HG02973 (cell line): ENCODE results near the gene BMP8B.
"Not testable (repeated sequence)": the region's sequence is repeated elsewhere in the genome, so short reads cannot be mapped to it uniquely, and the experiment has no call there.

Experiments
- ATAC-seq: cut with Tn5 transposase; IDR thresholded peaks from one replicate; pipeline ENCODE4 v1.9.1; 2021; ENCODE audit warnings: moderate library complexity; ENCODE audit not compliant: unreplicated experiment

The BMP8B gene

GRCh38 chr1:39788758-39789570 lies at the start of gene BMP8B:
BMP8B (minus strand) TSS chr1:39788865; CDS start chr1:39788485, 380 bp downstream.
- peak; percentile 35 for ATAC-seq

GRCh38 chr1:39836595-39837110 lies 48.0 kb upstream of the BMP8B start:
- ATAC-seq = no peak

GRCh38 chr1:39835935-39836594 lies 47.4 kb upstream of the BMP8B start:
- no peak for ATAC-seq

GRCh38 chr1:39835110-39835509 lies 46.4 kb upstream of the BMP8B start:
- no peak for ATAC-seq

GRCh38 chr1:39833621-39834385 lies 45.1 kb upstream of the BMP8B start:
- no peak for ATAC-seq

- no peak for ATAC-seq
Observed at GRCh38 chr1:39833121-39833520, 44.5 kb upstream of the BMP8B start.

GRCh38 chr1:39832294-39832693 lies 43.6 kb upstream of the BMP8B start:
- no peak for ATAC-seq

GRCh38 chr1:39829791-39830533 lies 41.3 kb upstream of the BMP8B start:
- ATAC-seq = no peak

- ATAC-seq = no peak
Observed at GRCh38 chr1:39828734-39829133, 40.1 kb upstream of the BMP8B start.

GRCh38 chr1:39828255-39828654 lies 39.6 kb upstream of the BMP8B start:
- ATAC-seq = not testable (repeated sequence)

- ATAC-seq = no peak
Observed at GRCh38 chr1:39827201-39827600, 38.5 kb upstream of the BMP8B start.

GRCh38 chr1:39826583-39826982 lies 37.9 kb upstream of the BMP8B start:
- ATAC-seq = no peak

GRCh38 chr1:39825432-39825941 lies 36.8 kb upstream of the BMP8B start:
- no peak for ATAC-seq

GRCh38 chr1:39823450-39823849 lies 34.8 kb upstream of the BMP8B start:
- not testable (repeated sequence) for ATAC-seq

- no peak for ATAC-seq
Observed at GRCh38 chr1:39822146-39822545, 33.5 kb upstream of the BMP8B start.

- ATAC-seq = no peak
Observed at GRCh38 chr1:39819091-39819812, 30.6 kb upstream of the BMP8B start.

- no peak for ATAC-seq
Observed at GRCh38 chr1:39818482-39818881, 29.8 kb upstream of the BMP8B start.

GRCh38 chr1:39817091-39817932 lies 28.6 kb upstream of the BMP8B start:
- peak; percentile 50 for ATAC-seq
